ENCODE results near the gene MRPL52. TPM values are rescaled to one million over a fixed set of nuclear protein-coding genes. Genes with fewer than 3 reads are reported as not detected.

The MRPL52 gene
- total RNA-seq, 1 donor = 82.5 TPM

DNA sequence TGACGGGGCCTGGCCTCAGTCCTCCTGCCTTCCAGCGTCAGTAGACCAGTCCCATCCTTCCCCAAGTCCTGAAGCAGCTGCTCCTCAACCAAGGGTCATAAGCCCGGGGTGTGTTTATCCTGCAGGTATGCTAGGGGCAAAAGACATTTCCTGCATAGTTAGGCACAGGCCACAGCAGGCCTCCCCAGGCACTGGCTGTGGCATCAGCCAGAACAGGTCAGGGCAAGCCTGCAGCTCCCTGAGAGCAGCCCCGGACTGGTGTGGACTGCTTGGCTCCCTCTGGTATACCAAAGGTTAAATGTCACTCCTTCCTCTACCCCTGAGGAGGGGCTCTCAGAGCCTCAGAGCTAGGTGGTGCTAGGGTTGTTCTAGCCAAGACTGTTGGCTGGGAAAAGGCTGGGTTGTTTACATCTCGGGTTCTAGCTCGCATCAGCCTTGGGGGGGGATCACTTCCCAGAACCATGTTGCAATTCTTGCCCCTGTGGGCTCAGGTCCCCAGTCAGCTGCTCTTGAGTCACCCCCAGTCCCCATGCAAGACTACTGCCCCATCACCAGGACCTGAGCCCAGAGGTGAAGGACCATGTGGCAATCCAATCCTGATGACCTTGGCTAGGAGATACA lies 9.6 kb downstream of the MRPL52 start:
- TF ChIP-seq, protein P1, sequence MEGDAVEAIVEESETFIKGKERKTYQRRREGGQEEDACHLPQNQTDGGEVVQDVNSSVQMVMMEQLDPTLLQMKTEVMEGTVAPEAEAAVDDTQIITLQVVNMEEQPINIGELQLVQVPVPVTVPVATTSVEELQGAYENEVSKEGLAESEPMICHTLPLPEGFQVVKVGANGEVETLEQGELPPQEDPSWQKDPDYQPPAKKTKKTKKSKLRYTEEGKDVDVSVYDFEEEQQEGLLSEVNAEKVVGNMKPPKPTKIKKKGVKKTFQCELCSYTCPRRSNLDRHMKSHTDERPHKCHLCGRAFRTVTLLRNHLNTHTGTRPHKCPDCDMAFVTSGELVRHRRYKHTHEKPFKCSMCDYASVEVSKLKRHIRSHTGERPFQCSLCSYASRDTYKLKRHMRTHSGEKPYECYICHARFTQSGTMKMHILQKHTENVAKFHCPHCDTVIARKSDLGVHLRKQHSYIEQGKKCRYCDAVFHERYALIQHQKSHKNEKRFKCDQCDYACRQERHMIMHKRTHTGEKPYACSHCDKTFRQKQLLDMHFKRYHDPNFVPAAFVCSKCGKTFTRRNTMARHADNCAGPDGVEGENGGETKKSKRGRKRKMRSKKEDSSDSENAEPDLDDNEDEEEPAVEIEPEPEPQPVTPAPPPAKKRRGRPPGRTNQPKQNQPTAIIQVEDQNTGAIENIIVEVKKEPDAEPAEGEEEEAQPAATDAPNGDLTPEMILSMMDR (IDR thresholded peaks at IDR 0.05; ENCODE audit: insufficient read depth, low read depth, low read length) = no peak
- H3K4me3 ChIP-seq (ENCODE audit: low read depth, low read length) = peak overlapping the region; percentile 97
- DNase-seq (ENCODE audit: low read depth) = peak; percentile 77

- DNase-seq (ENCODE audit: low read depth) = no peak
- TF ChIP-seq, protein P1 (IDR thresholded peaks at IDR 0.05; ENCODE audit: insufficient read depth, low read depth, low read length) = no peak
- no peak overlapping the region for H3K4me3 ChIP-seq (ENCODE audit: low read depth, low read length)
These were observed 11.6 kb downstream of the MRPL52 start for GRCh38 chr14:22841311-22841710.

- TF ChIP-seq, protein P1 (IDR thresholded peaks at IDR 0.05; ENCODE audit: insufficient read depth, low read depth, low read length) = no peak
- no peak overlapping the region for H3K4me3 ChIP-seq (ENCODE audit: low read depth, low read length)
These were observed 12.1 kb downstream of the MRPL52 start for GRCh38 chr14:22841769-22842168.

GRCh38 chr14:22842211-22843122 lies 12.8 kb downstream of the MRPL52 start:
- TF ChIP-seq, protein P1 (IDR thresholded peaks at IDR 0.05; ENCODE audit: insufficient read depth, low read depth, low read length) = no peak
- no peak overlapping the region for H3K4me3 ChIP-seq (ENCODE audit: low read depth, low read length)
- no peak for DNase-seq (ENCODE audit: low read depth)

More at GRCh38 chr14:22841769-22842168, 12.1 kb downstream of the MRPL52 start:
- no peak for DNase-seq (ENCODE audit: low read depth)

GRCh38 chr14:22843123-22843925 lies 13.6 kb downstream of the MRPL52 start:
- no peak for DNase-seq (ENCODE audit: low read depth)
- H3K4me3 ChIP-seq (ENCODE audit: low read depth, low read length) = no peak overlapping the region
- TF ChIP-seq, protein P1 (IDR thresholded peaks at IDR 0.05; ENCODE audit: insufficient read depth, low read depth, low read length) = no peak

DNA sequence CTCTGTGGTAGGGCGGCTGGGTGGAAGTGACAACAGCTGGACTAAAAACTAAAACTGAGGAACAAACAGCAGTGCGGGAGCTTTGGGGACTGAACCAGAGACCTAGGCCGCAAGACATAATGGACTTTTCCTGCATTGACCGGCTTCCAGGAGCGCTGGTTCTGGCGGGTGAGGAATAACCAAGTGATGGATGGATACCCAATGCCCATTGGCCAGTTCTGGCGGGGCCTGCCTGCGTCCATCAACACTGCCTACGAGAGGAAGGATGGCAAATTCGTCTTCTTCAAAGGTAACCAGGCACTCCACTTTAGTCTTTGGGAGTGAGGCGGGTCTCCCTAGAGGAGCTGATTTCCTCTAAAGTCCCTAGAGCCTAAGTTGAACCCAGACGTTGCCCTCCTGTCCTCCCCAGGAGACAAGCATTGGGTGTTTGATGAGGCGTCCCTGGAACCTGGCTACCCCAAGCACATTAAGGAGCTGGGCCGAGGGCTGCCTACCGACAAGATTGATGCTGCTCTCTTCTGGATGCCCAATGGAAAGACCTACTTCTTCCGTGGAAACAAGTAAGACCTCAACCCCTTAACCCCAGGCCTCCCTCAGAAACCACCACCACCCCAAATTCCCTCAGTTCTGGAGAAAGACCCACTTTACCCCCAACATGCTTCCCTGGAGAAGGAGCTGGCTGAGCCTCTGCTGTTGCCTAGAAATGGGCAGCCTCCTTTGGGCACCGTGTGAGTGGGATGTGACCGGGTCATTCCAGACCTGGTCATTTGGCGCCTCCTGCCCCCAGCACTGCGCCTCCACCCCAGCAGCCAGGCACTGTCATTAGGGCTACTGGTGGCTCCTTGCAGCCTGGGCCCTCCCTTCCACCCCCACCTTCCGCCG lies 14.8 kb downstream of the MRPL52 start:
- no peak for DNase-seq (ENCODE audit: low read depth)
- H3K4me3 ChIP-seq (ENCODE audit: low read depth, low read length) = no peak overlapping the region

More for the DNA sequence above, 14.8 kb downstream of the MRPL52 start:
- TF ChIP-seq, protein P1 (IDR thresholded peaks at IDR 0.05; ENCODE audit: insufficient read depth, low read depth, low read length) = no peak
